Stromal cell of bone marrow (primary cell): ENCODE data around the gene L3MBTL1.

Source experiments
- DNase-seq: peaks from one replicate; pipeline ENCODE4 v3.0.0-alpha.2; 2012; ENCODE audit warnings: low read depth

Gene L3MBTL1

GRCh38 chr20:43590392-43591303 is 83.2 kb downstream of the L3MBTL1 start, which contains the start of gene IFT52:
TSS of gene IFT52 (plus strand) at chr20:43590937. CDS start at chr20:43594699, 3,762 bp downstream.
- peak; percentile 87 for DNase-seq
